Stimulated activated CD8-positive, alpha-beta memory T cell treated with anti-CD3 and anti-CD28 coated beads, Interleukin-7, amount 100 ng/mL, for 24 hours (primary cell): ENCODE data around the gene SAG.

ENCODE experiments used
- DNase-seq: peaks from one replicate; pipeline ENCODE4 v3.0.0-alpha.2; 2020; ENCODE audit warnings: low read depth

Gene SAG

DNA sequence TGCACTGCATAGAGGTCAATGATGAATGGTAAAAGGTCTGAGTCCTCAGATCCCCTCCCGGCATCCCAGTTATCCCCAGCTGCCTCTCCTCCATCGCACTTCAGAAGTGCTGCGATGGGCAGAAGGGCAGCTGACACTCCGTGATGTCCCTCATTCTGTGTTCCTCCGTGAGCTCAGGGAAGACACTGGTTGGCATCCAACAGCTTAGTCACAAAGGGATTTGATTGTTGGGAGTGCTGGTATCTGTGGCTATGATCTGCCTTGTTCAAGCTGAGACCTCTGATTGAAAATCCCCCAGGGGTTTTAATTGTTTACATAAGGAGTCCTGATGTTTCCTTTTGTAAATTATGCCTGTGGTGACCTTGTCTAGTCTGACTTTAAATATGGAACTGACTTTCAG lies 19.0 kb upstream of the SAG start:
- DNase-seq = no peak

DNA sequence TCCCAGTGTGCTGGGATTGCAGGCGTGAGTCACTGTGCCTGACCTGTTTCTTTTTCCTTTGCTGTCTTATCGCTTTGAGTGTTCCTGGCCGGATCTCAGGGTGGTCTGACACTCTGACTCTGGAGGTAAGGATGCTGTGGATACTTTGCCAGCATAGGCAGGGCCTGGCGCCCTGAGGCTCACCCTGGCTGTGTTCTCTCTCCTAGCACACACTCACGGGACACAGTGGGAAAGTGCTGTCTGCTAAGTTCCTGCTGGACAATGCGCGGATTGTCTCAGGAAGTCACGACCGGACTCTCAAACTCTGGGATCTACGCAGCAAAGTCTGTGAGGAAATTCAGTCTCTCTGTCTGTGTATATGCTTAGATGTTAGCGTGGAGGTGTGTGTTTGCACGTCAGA lies 18.0 kb upstream of the SAG start:
- DNase-seq = no peak

DNA sequence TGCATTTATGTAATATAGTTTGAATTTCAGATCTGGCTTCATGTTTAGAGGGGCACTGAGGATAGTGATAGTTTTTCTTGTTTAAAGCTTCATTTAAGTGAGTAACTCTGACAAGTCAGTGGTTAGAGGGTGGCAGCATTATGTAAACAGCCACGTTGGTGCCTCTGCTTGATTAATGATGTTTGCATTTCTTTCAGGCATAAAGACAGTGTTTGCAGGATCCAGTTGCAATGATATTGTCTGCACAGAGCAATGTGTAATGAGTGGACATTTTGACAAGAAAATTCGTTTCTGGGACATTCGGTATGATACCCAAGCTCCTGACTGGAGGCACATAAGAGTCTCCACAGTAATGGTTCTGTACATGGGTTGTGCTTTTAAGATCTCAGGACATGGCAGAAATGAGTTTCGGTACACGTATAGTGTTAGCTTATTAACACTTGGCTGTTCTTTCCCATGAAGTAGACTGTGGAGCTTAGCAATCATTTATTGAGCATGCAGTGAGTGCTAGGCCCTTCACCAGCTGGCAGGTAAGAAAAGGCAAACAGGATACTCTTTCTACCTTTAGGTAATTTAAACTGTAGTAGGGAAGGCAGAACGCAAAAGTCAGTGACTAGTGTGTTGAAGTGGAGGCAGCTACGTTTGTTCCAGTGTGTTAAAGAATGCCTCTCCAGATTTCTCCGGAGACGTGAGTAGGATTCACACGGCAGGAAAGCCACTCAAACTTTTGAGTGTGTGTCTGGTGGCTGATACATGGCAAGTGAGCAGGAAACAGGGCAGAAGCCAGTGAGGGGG lies 17.4 kb upstream of the SAG start:
- DNase-seq = no peak

DNA sequence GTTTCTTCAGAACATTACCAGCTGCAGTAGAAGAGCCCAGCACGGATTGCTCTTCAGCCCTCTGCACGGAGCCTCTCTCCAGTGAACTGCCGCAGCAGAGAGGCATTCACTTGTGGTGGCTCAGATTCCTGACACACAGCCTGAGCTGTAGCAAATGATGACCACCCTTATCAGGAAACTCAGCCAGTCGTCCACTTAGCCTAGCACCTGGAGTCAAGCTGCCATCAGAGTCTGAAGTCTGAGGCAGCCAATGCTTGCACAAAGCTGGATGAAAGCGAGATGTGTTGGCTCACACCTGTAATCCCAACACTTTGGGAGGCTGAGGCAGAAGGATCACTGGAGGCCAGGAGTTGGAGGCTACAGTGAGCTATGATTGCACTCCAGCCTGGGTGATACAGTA lies 11.7 kb upstream of the SAG start:
- DNase-seq = no peak

DNA sequence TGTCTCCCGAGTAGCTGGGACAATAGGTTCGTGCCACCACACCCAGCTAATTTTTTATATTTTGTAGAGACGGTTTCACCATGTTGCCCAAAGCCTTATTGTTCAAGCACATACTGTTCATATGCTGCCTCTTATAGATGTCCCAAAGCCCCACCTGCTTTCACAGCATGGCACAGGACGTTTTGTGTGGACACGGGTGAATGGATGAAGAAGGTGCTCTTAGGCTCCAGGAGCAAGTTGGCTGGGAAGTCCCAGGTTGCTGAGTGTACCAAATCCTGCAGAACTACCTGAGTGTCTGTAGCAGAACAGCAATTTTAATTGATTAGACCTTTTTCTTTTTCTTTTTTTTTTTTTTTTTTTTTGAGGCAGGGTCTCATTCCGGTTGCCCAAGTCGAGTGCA lies 10.5 kb upstream of the SAG start:
- no peak for DNase-seq

DNA sequence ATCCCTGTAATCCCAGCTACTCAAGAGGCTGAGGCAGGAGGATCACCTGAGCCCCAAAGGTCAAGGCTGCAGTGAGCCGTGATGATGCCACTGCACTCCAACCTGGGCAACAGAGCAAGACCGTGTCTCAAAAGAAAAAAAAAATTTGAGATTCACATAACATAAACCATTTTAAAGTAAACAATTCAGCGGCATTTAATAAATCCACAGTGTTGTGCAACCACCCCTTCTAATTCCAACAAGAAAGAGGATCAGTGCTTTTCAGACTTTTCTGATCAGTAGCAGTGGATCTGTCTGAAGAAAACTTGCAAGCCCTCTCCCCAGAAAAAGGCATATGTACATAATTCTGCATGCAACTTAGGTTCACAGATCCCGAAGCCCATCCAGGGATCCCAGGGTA lies 7.2 kb upstream of the SAG start:
- no peak for DNase-seq

DNA sequence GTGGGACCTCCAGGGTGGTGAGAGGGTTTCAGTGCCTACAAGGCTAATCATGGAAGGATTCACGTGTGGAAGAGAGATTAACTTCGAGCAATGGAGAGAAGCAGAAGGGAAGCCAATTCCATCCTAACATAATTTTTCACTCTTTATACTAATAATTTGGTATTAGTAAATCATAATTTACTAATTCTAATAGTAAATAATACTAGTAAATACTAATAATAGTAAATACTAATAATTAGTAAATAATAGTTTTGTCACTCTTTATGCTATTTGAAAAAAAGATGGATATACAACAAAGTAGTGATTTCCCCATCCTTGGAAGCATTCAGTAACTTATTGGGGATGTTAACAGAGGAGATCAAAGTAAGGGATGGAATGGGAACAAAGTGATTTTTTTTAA lies 6.4 kb upstream of the SAG start:
- DNase-seq = no peak

DNA sequence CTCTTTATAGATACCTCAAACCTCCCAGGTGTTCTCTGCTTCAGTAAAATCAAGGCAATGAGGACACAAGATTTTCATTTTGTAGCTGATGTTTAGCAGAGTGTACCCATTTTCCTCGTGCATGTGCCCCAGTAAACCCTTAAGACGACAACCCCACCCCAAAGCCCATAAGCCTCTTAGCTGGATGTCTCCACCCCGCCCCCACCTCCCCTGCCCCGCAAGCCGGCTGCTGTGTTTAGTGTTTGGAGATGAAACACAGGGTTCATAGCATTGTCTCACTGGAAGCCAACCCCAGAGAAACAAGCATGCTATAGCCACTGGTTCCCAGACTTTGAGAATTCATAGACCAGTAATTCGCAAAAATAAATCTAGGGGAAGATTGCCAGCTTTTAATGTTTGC lies 5.8 kb upstream of the SAG start:
- DNase-seq = no peak

DNA sequence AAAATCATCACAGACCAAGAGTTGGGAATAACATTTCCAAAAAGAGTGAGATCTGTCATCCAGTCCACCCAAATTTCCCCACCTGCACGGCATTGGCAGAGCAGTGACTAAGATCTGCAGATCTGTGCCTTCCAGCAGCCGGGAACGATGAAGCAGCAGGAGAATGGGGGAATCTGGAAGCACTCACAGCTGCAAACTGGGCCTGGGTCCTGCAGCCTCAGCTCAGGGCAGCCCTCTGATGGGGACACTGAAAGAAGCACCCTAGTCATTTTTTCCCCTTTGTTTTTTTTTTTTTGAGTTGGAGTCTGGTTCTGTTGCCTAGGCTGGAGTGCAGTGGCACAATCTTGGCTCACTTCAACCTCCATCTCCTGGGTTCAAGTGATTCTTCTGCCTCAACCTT lies 4.4 kb upstream of the SAG start:
- no peak for DNase-seq

DNA sequence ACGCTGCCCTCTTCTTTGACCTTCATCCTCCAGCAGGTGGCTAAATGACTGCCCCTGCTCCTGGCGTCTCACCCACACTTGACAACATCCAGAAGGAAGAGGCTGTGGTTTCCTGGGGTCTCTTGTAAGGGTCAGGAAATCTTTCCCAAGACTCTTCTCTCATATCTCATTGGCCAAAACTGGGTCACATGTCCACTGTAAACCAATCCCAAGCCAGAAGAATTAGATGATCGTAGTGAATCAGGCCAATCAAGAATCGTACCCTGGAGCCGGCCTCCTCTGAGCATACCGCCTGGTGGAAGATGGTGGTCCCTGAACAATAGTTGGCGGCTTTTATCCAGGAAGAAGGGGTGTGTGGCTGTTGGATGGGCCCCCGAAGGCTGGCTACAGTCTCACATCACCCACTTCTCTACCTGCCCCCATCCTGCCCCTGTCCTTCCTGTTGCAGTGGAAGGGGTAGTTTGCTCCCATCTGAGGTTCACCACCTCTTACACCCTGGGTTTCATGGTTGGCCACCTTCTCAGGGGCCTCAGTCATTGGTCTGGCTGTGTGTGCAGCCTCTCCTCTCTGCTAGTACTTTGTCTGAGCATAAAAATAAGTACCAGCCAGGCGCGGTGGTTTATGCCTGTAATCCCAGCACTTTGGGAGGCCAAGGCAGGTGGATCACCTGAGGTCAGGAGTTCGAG lies 3.8 kb downstream of the SAG start:
- no peak for DNase-seq

DNA sequence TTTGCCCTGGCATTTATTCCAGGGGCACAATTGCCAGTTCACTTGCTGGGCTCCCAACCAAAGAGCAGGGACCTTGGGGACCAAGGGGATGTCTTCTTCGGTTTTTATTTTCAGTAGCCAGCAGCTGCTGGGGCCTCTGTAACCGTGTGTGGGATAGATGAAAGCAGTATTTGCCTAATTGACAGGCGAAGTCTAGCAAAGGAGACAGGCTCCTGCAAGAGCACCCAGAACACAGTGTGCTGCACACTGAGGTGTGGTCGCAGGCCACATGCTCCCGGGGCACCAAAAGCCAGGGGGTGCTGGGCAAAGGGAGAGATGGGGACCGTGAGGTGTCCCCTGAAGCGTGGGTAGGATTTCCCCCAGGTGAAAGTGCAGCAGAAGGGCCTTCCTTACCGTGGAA lies 5.3 kb downstream of the SAG start:
- no peak for DNase-seq

DNA sequence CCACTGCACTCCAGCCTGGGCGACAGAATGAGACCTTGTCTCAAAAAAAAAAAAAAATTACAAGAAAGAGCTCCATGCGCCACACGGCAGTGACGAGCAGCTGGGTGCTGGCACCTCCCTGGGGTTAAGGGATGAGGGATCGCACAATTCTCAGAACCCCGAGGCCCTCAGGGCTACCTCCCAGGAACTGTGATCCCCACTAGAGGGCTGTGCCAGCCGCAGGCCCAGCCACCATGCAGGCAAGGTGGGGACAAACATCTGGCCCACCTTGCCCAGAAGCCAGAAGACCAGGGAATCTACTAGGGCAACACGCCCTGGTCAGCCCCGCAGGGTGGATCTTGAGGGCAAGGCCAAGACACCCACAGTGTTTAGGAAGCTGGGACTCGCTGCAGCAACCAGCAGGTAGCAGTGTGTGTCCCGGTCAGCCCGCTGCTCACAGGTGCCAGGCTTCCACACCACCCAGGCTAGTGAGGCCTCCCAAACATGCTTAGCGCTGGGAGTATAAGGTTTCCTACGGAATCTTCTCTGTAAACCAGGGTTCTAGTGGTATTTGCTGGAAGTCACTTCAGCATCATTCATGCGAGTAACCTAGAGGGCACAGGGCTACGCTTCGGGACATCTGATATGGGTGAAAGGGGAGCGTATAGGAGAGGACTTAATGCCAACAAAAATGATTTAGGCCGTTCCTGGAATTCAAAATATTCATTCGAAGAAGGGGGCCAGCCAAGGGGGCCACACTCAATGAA lies 6.7 kb downstream of the SAG start:
- DNase-seq = no peak

DNA sequence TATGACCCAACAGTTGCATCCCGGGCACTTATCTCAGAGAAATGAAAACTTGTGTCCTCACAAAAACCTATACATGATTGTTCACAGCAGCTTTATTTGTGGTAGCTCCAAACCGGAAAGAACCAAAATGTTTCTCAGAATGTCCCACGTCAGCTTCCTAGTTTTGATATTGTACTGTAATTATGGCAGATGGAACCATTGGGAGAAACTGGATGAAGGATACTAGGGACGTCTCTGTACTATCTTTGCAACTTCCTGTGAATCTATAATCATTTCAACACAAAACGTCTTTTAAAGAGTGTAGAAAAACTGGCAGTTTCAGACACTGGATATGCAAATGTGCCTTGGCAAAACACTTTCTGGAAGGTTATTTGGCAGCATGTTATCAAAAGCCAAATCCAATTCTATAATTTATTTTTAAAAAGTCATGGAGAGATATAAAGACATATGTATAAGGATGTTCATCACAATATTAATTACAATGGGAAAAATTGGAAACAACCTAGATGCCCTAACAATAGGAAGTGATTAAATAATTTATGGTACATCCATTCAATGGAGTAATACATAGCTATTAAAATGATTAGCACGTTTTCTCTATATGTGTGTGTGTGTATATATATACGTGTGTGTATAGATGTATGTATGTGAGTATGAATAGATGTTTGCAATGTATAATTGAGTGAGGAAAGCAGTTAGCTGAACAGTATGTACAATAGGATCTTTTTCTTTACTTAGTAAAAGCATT lies 9.8 kb downstream of the SAG start:
- no peak for DNase-seq

DNA sequence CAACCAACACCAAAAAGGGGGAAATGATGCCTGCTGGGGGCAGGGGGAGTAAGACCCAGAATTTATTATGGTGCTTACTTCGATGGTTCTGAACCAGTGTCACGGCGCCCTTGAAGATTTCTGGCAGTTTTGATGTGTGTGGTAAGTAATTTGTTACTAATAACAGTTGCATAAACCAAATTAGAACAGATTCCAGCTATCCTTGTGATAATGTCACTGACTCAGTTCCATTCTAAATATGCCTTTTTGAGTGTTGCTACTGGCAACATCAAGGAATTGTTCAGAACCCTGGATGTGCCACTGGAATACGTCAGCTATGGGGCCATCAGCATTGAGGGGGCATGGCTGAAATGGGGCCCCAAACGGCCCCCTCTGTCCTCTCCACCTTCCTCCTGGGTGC lies 11.6 kb downstream of the SAG start:
- DNase-seq = no peak

DNA sequence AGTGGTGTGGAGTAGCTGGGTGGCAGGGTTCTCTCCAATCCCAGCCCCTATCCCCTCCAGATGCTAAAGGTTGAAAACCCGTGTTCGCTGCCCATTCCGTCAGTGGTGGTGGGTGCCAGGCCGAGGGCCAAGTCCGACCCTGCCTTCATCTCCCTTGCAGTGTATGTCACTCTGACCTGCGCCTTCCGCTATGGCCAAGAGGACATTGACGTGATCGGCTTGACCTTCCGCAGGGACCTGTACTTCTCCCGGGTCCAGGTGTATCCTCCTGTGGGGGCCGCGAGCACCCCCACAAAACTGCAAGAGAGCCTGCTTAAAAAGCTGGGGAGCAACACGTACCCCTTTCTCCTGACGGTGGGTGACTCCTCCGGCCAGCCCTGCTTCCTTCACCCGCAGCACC lies 12.9 kb downstream of the SAG start:
- DNase-seq = no peak

DNA sequence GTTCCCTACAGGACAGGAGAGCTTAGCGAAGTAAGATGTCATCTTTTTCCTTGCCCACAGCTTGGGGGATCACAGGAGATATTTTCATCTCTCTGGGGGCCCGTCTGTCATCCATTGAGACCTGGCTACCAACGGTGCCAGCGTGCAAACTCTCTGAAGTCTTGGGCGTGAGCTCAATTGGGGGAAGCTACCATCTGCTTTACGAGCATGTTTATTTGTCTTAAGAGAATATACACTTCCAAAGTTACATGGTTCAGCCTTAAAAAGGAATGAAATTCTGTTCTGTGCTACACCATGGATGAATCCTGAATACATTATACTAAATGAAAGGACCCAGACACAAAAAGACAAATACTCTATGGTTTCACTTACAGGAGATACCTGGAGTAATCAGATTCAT lies 13.6 kb downstream of the SAG start:
- DNase-seq = no peak

DNA sequence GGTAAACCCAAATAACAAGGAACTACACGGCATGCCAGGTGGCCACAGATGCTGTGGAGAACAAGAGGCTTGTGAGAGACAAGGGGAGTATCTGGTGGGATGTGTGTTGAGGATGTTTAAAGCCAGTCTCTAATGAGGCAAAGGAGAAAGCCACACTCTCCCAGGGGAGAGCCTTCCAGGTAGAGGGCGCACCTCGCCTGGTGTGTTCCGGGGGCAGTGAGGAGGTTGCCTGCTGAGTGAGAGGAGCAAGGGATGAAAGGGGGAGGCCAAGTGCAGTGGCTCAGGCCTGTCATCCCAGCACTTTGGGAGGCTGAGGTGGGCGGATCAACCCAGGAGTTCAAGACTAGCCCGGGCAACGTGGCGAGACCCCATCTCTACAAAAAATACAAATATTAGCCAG lies 16.2 kb downstream of the SAG start:
- DNase-seq = no peak

DNA sequence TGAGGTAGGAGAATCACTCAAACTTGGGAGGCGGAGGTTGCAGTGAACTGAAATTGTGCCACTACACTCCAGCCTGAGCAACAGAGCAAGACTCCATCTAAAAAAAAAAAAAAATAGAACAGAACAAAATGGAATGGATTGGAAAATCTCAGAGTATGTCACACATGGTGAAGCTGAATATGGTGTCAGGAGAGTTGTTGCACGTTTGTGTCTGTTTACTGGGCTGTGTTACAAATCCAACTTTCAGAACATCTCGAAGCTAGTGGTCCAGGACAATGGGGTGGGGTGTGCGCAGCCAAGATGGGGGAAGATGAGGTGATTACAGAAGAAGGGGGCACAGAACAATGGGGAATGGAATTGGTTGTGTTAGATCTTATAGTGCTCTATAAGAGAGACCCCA lies 17.6 kb downstream of the SAG start:
- no peak for DNase-seq

DNA sequence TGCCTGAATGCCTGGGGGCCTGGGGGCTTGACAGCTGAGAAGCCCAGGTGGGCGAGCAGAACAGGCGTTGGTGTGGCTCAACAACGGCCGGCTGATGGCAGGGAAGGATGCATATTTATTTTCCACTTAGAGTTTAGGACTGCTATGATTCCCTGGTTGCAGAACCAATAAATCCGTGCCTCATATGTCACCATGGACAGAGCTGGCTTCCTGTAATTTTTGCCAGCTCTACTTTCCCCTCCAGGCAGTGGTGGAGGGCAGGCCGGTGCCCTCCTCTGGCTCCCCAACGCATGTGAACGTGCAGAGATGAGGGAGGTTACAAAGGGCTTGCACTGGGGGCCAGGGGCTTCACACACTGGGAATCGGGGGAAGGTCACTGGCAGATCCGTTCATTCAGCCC lies 18.2 kb downstream of the SAG start:
- no peak for DNase-seq

DNA sequence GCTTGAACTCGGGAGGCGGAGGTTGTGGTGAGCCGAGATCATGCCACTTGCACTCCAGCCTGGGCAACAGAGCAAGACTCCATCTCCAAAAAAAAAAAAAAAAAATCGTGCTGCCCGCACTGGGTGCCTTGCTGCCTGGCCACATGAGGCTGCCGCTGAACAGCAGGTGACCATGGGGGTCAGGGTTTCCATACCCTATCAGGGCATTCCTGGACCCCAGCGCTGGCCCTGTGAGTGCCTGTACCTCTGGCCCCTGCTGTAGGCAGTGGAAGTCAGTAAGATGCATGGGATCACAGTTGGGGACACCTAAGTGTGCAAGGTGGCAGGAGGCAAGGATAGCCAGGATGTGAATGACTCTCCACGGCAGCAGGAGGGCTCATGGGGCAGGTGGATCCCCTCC lies 18.9 kb downstream of the SAG start:
- DNase-seq = no peak

DNA sequence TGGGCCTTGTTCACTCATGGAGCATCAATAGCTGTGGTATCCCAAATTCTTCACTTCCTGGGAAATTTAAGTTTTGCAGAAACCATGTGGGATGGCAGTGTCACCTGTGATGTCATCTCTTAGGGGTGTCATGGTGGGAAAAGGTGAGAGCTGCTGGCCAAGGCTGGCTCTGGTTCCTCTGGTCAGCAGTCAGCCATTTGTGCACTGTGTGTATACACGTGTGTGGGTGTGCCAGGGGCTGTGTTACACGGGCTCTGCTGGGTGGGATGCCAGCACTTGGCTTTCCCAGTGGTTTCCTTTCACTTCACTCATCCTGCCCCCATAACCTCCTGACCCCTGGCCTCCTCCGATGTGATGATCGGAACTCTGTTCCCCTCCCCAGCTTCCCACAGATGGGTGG lies 21.3 kb downstream of the SAG start:
- no peak for DNase-seq

DNA sequence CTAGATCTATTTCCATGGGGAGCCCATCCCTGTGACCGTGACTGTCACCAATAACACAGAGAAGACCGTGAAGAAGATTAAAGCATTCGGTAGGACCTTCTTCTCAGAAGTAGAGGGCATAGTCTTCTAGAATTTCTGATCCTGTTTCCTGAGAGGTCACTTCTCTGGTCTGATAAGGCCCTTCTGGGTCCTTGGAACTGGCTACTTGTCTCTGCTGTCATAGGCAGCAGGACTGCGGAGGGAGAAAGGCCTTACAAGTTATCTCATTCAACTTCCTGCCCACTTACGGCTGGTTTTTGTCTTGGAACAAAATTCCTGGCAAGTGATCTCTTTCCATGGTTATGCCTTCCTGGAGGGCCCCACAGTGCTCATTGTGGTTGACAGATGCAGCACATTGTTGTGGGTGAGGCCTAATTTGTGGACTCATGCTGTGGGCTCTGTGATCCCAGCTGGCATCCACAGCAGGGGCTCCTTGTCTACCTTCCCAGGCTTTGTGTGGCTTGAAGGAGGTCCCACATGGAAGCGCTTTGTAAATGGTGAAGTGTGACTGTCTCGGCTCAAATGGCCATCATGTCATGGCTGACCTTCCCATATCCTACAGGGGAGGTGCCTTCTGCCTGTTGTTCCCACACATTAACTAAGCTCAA lies 22.0 kb downstream of the SAG start:
- DNase-seq = no peak
